ENCODE measurements around the gene SLC39A11. TPM values are rescaled to one million over a fixed set of nuclear protein-coding genes. Genes with fewer than 3 reads are reported as not detected.
"Not testable (repeated sequence)": the region's sequence is repeated elsewhere in the genome, so short reads cannot be mapped to it uniquely, and the experiment has no call there.

Gene SLC39A11
- total RNA-seq, 4 donors from 2014 or later = 45.2 to 59.5 (median 49.2) TPM

DNA sequence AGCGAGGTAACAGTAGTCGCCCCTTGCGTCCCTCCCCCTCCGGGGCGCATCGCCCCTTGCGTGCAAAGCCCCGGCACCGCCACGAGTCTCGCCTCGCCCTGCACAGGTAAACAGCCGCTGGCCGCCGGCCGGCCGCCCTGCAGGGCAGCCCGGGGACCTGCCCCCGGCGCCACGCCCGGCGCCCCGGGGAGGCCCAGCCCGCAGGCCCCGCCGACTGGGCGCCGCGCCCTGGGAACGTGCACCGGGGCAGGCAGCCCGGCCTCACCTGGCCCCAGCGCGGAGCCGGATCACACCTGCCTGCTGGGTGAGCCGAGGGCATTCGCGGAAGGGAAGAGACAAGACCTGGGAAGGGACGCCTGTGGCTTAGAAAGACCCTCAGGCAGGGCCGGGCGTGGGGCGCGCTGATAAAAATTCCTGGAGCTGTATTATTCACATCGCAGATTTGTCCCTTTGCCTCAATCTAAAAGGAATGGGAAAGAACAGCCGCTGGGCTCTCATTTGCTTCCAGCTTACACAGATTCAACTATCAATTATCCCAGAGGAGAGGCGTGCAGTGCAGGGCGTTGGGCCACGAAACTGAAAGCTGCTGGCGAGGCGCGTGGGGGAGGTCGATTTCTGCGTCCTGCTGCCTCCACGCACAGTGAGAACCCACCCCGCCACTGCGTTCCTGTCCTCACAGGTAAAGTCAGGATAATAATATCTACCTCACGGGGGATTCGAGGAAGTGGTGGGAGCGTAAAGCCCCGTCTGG is 451.9 kb downstream of the SLC39A11 start:
- 21% methylated on average over 55 of the region's 61 CpGs for WGBS
- Histone ChIP-seq H3K36me3 (no peaks in the 10 kb centered on the region), H3K9me3 (no peaks in the 10 kb centered on the region), H3K4me3 (peak overlapping the region; percentile 27), H3K27me3 (no peaks in the 10 kb centered on the region), H3K4me1 (no peaks in the 10 kb centered on the region), H3K27ac (no peak overlapping the region)
- DNase-seq (ENCODE audit: low spot score in 2 of 2) = no peak
- TF ChIP-seq EP300 (IDR thresholded peaks at IDR 0.05) (no peak), POLR2AphosphoS5 (IDR thresholded peaks at IDR 0.05) (no peak), POLR2A (IDR thresholded peaks at IDR 0.05) (no peak)
- TF ChIP-seq, protein P1, sequence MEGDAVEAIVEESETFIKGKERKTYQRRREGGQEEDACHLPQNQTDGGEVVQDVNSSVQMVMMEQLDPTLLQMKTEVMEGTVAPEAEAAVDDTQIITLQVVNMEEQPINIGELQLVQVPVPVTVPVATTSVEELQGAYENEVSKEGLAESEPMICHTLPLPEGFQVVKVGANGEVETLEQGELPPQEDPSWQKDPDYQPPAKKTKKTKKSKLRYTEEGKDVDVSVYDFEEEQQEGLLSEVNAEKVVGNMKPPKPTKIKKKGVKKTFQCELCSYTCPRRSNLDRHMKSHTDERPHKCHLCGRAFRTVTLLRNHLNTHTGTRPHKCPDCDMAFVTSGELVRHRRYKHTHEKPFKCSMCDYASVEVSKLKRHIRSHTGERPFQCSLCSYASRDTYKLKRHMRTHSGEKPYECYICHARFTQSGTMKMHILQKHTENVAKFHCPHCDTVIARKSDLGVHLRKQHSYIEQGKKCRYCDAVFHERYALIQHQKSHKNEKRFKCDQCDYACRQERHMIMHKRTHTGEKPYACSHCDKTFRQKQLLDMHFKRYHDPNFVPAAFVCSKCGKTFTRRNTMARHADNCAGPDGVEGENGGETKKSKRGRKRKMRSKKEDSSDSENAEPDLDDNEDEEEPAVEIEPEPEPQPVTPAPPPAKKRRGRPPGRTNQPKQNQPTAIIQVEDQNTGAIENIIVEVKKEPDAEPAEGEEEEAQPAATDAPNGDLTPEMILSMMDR (IDR thresholded peaks at IDR 0.05) = no peak

DNA sequence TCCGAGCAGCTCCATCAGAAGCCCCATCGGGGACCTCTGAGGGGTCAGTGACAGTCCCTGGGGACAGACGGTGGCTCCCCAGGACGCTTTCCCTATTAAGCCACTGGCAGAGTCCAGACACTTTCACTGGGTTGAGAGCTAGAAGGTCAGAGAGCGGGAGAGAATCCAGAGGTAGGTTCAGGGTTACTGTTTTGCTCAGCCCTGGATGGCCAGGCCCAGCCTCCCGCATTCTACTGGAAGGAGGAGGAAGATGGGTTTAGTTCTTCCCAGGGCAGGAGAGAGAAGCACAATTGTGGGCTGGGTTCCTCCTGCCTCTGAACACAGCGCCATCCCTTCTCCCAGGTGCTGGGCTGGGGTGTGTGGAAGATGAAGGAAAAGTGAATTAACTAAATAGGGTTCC is 452.8 kb downstream of the SLC39A11 start:
- TF ChIP-seq POLR2A (IDR thresholded peaks at IDR 0.05) = no peak
- no peak for TF ChIP-seq POLR2AphosphoS5 (IDR thresholded peaks at IDR 0.05)
- TF ChIP-seq, protein P1 (IDR thresholded peaks at IDR 0.05) = no peak
- H3K9me3 ChIP-seq = no peaks in the 10 kb centered on the region
- H3K36me3 ChIP-seq = no peaks in the 10 kb centered on the region
- H3K4me3 ChIP-seq = no peak overlapping the region
- peaks cover 8% of the 10 kb centered on the region for H3K4me1 ChIP-seq
- DNase-seq (ENCODE audit: low spot score in 2 of 2) = no peak
- 90% methylated on average over 6 of the region's 7 CpGs for WGBS
- no peak overlapping the region for H3K27ac ChIP-seq
- H3K27me3 ChIP-seq = no peaks in the 10 kb centered on the region

DNA sequence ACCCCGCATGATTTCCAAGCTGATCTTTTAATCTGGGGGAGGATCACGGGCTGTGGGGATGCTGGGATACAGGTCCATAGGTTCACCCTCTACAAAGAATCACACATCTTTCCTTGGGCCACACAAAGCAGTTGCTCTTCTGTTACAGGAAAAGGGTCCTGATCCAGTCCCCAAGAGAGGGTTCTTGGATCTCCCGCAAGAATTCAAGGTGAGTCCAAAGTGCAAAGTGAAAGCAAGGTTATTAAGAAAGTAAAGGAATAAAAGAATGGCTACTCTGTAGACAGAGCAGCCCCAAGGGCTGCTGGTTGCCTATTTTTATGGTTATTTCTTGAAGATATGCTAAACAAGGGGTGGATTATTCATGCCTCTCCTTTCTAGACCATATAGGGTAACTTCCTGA is 453.6 kb downstream of the SLC39A11 start:
- not testable (repeated sequence) for H3K27me3 ChIP-seq; H3K4me3 ChIP-seq; H3K36me3 ChIP-seq; DNase-seq (ENCODE audit: low spot score in 2 of 2); H3K27ac ChIP-seq; H3K9me3 ChIP-seq
- H3K4me1 ChIP-seq = peaks cover 16% of the 10 kb centered on the region
- 98% methylated on average over 3 of the region's 3 CpGs for WGBS

DNA sequence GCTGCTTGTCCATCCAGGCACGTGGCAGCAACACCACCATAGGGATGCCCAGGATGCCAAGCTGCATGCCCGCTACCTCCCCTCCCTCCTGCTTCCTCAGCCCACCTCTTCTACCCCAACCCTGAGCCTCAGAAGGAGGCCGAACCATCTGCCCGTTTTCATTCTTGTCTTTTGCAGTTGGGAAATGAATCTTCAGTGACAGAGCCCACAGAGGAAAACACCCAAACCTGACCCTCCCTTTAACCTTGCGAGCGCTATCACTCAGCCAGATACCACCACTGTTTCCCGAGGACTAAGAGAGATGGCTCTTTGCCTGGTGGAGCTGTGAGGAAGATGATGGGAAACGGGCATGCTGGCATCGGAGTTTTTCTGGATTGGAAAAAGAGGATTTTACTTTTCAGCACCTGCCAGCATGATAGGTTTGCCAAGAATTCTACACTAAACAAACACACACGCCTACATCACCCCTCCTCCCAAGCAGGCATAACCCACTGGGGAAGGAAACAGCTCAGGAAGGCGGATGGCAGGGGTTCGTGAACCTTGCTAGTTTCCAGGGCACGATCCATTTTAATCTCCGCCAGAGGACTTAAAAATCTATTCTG is 457.4 kb downstream of the SLC39A11 start:
- TF ChIP-seq POLR2AphosphoS5 (IDR thresholded peaks at IDR 0.05) (no peak), EP300 (IDR thresholded peaks at IDR 0.05) (no peak), POLR2A (IDR thresholded peaks at IDR 0.05) (no peak)
- TF ChIP-seq, protein P1 (IDR thresholded peaks at IDR 0.05) = no peak
- peaks cover 22% of the 10 kb centered on the region for H3K4me1 ChIP-seq
- WGBS = 55% methylated on average over 14 of the region's 14 CpGs
- no peak for DNase-seq (ENCODE audit: low spot score in 2 of 2)
- H3K27me3 ChIP-seq = no peaks in the 10 kb centered on the region
- no peaks in the 10 kb centered on the region for H3K36me3 ChIP-seq
- no peak overlapping the region for H3K27ac ChIP-seq
- H3K9me3 ChIP-seq = no peaks in the 10 kb centered on the region
- no peak overlapping the region for H3K4me3 ChIP-seq

DNA sequence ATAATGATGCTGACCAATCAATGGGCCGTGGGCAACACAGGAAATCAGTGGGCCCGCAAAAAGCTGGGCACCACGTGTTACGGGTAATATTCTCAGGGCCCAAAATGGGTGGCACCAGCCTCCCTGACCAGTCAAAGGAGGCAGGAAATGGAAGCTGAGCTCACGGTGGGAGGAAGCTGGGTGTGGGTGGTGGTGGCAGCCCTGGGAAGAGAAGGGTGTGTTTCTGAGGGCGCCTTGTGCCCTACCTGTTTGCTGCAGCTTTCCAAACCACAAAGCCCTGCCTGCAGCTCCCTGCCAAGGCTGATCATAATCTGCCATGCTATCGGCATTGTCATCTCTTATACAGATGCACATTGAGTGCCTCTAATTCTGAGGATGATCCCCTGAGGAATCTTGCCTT is 457.9 kb downstream of the SLC39A11 start:
- no peak for DNase-seq (ENCODE audit: low spot score in 2 of 2)
- Histone ChIP-seq H3K9me3 (no peaks in the 10 kb centered on the region), H3K4me1 (peaks cover 22% of the 10 kb centered on the region), H3K27ac (peak overlapping the region; percentile 13), H3K27me3 (no peaks in the 10 kb centered on the region), H3K4me3 (no peak overlapping the region), H3K36me3 (no peaks in the 10 kb centered on the region)
- 37% methylated on average over 6 of the region's 7 CpGs for WGBS
- TF ChIP-seq, protein P1 (IDR thresholded peaks at IDR 0.05) = no peak
- TF ChIP-seq POLR2AphosphoS5 (IDR thresholded peaks at IDR 0.05) = no peak
- TF ChIP-seq POLR2A (IDR thresholded peaks at IDR 0.05) = no peak
- no peak for TF ChIP-seq EP300 (IDR thresholded peaks at IDR 0.05)
